K562 (cell line): ENCODE results near the gene UBE2D3. TPM values are rescaled to one million over a fixed set of nuclear protein-coding genes. Genes with fewer than 3 reads are reported as not detected.
A peak's percentile ranks its signal among the peaks of the same experiment; 100 is the strongest.

ENCODE experiments used
- BACH1 ChIP-seq: fragments of 200-800 bp; sonication (Bioruptor generic); IDR thresholded peaks from 2 replicates; pipeline ENCODE4 v1.6.1; 2016; ENCODE audit warnings: missing genetic modification characterization, missing compliant biosample characterization
- CBX5 ChIP-seq: IDR thresholded peaks from 2 replicates; pipeline ENCODE4 v1.6.1; 2014; ENCODE audit warnings: low read depth, borderline replicate concordance
- KDM4B ChIP-seq, 2 experiments: fragments of 450-650 bp in 1 of 2; sonication (generic) in 1 of 2; IDR thresholded peaks; 2 replicates each; pipeline ENCODE4 v1.6.1; 2016 to 2017; ENCODE audit warnings: borderline replicate concordance in 2 of 2, antibody characterized with exemption in 1 of 2, low read depth in 1 of 2, mild to moderate bottlenecking in 1 of 2
- KHSRP ChIP-seq: fragments of 450-650 bp; IDR thresholded peaks from 2 replicates; pipeline ENCODE4 v1.6.1; 2017
- NCOA6 ChIP-seq: fragments of 450-650 bp; IDR thresholded peaks from 2 replicates; pipeline ENCODE4 v1.6.1; 2017; ENCODE audit warnings: mild to moderate bottlenecking
- PCBP1 ChIP-seq: fragments of 200-400 bp; formaldehyde crosslinking; IDR thresholded peaks from 2 replicates; pipeline ENCODE4 v1.6.1; 2018; ENCODE audit warnings: mild to moderate bottlenecking, low read depth, low read length; ENCODE audit not compliant: poor library complexity, severe bottlenecking
- PHF21A ChIP-seq: fragments of 450-650 bp; IDR thresholded peaks from 2 replicates; pipeline ENCODE4 v1.6.1; 2017; ENCODE audit warnings: low read depth, borderline replicate concordance
- RCOR1 ChIP-seq, 2 experiments: IDR thresholded peaks; 2 replicates each; pipeline ENCODE4 v1.6.1; 2012; ENCODE audit warnings: low read depth in 2 of 2, low read length in 2 of 2, borderline replicate concordance in 1 of 2, improper control_type of control experiment in 1 of 2
- ZKSCAN1 ChIP-seq: fragments of 150-350 bp; IDR thresholded peaks from 2 replicates; pipeline ENCODE4 v1.6.1; 2016; ENCODE audit warnings: low read depth, low read length
- ZNF212 ChIP-seq: fragments of 450-650 bp; formaldehyde crosslinking; IDR thresholded peaks from 2 replicates; pipeline ENCODE4 v1.4.0; 2020; ENCODE audit warnings: mild to moderate bottlenecking
- ZSCAN32 ChIP-seq: fragments of 450-650 bp; formaldehyde crosslinking; IDR thresholded peaks from 2 replicates; pipeline ENCODE4 v1.4.0; 2020; ENCODE audit warnings: mild to moderate bottlenecking, moderate library complexity
- polyA plus RNA-seq, 8 experiments: library from polyadenylated mRNA; depleted of rRNA in 4 of 8; stranded (reverse) in 5 of 8; unstranded in 3 of 8; fragments of >200 nt; fragmentation: Nextera tagmentation in 2 of 8; fragmentation: Illumina TruSeq in 1 of 8; extraction: Ambion mirVana in 2 of 8; extraction: Trizol in 1 of 8; gene quantifications; 2 replicates each; pipeline versions ENCODE4 v1.2.1 to v1.2.3, GENCODE V29; 2011 to 2014; ENCODE audit warnings: inconsistent platforms in 1 of 8, missing spikeins in 1 of 8
- total RNA-seq, 7 experiments: library from RNA; depleted of rRNA in 6 of 7; stranded (reverse); fragments of >200 nt in 6 of 7; fragmentation: Illumina TruSeq in 2 of 7; extraction: Trizol in 2 of 7; gene quantifications; 2 replicates each; pipeline versions ENCODE4 v1.2.1 to v1.2.3, GENCODE V29; 2011 to 2021; ENCODE audit warnings: low replicate concordance in 1 of 7
- TF ChIP-seq, protein P1 (sequence below): fragments of 250-450 bp; sonication (Bioruptor Pico); IDR thresholded peaks from 2 replicates; pipeline ENCODE4 v1.5.0; 2021; ENCODE audit warnings: mild to moderate bottlenecking, moderate library complexity
- TF ChIP-seq, protein P2 (sequence below): fragments of 250-450 bp; sonication (Bioruptor Pico); IDR thresholded peaks from 2 replicates; pipeline ENCODE4 v1.5.1; 2021; ENCODE audit warnings: mild to moderate bottlenecking
- TF ChIP-seq, protein P3 (sequence below): fragments of 250-450 bp; sonication (Bioruptor Pico); IDR thresholded peaks from 2 replicates; pipeline ENCODE4 v1.5.0; 2021
- TF ChIP-seq, protein P4 (sequence below): sonication (generic); formaldehyde crosslinking; IDR thresholded peaks from 2 replicates; pipeline ENCODE4 v1.8.0; 2022; ENCODE audit warnings: mild to moderate bottlenecking, missing genetic modification reagents
- TF ChIP-seq, protein P5 (sequence below): fragments of 450-650 bp; IDR thresholded peaks from 2 replicates; pipeline ENCODE4 v1.6.1; 2016; ENCODE audit warnings: borderline replicate concordance
- TF ChIP-seq, protein P6 (sequence below), 2 experiments: IDR thresholded peaks; 2 replicates each; pipeline ENCODE4 v1.6.1; 2012; ENCODE audit warnings: improper control_type of control experiment in 2 of 2, low read depth in 2 of 2, low read length in 2 of 2, borderline replicate concordance in 1 of 2

Gene UBE2D3
- total and polyA plus RNA-seq, 9 of the 15 experiments (the other 6 are each of a cell fraction or from before 2014, with no cell fraction given): 191 to 618 (median 292) TPM

DNA sequence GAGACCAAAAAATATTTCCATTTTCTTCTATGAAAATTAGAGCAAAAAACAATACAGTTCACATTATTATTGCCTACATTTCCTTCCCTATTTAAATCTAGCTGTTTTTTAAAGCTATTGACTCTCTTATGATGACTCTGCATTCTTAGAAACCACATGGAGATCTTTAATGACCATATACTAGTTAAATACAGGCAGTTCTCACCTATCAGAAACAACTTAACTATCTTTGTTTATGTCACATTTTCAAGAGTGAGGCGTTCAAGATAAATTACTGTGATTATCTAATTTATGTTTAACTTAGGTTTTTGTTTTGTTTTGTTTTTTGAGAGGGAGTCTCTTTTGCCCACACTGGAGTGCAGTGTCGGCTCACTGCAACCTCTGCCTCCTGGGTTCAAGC is 44.4 kb upstream of the UBE2D3 start (continued):
- TF ChIP-seq, protein P1, sequence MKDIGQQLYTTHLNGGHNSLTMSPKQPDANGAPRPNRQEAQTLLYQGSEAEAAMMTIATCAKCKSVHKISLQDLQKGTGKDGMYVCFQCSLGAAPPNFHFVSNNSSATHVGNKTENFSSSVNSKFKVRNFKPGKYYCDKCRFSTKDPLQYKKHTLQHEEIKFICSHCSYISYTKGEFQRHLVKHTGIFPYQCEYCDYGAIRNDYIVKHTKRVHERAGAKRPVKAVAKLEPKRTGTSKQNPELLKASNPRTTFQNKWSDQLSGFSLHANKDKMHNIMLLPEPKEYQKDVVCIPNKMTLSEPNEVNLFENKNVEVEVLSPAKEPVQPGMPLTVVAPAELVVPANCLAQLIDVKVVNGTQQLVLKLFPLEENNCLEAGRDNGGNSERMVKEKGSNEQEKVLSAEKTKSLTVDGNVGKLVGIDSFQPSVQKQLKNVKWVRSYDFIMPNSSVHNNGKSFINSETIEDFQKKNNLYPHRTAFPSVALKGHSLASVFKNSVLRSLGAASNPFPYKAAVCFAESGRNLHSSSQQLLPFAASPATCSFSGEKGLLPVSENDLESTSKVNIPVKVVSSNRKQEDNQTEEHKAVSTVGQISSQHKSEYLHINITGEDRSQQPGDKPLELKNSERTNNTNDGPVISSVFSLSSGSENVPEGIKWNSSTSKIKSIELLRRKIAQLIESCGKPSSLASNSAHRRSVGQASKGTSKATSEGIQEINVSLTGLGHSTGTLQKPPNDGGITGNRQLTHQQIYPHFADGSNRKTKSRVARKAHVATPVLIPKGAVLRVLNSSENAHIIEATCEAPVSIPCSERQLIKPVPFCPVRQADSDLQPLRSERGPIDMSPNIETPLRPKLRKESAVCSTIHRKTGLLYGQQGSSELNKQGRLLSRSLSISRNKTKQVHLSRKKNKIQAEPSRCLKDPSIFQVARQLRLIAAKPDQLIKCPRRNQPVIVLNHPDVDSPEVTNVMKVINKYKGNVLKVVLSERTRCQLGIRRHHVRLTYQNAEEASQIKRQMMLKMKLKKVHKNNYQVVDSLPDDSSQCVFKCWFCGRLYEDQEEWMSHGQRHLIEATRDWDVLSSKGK (CRISPR knock-in tag): no peak
- TF ChIP-seq NCOA6 (no peak), BACH1 (peak; percentile 68; the same call in 1 of the 2 replicates), KHSRP (no peak), RCOR1 (IDR thresholded peaks at IDR 0.05; ENCODE audit: borderline replicate concordance in 1 of 2, low read depth in 2 of 2, low read length in 2 of 2) (no peak), PCBP1 (no peak), ZNF212 (CRISPR knock-in tag) (no peak), KDM4B (IDR thresholded peaks at IDR 0.05; ENCODE audit: borderline replicate concordance in 2 of 2, low read depth in 1 of 2) (no peak), CBX5 (no peak), PHF21A (no peak), ZKSCAN1 (no peak), ZSCAN32 (CRISPR knock-in tag) (no peak)
- TF ChIP-seq, protein P2, sequence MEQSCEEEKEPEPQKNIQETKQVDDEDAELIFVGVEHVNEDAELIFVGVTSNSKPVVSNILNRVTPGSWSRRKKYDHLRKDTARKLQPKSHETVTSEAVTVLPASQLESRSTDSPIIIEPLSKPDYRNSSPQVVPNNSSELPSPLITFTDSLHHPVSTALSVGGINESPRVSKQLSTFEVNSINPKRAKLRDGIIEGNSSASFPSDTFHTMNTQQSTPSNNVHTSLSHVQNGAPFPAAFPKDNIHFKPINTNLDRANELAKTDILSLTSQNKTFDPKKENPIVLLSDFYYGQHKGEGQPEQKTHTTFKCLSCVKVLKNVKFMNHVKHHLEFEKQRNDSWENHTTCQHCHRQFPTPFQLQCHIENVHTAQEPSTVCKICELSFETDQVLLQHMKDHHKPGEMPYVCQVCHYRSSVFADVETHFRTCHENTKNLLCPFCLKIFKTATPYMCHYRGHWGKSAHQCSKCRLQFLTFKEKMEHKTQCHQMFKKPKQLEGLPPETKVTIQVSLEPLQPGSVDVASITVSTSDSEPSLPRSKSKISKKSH (CRISPR knock-in tag): no peak
- TF ChIP-seq, protein P3, sequence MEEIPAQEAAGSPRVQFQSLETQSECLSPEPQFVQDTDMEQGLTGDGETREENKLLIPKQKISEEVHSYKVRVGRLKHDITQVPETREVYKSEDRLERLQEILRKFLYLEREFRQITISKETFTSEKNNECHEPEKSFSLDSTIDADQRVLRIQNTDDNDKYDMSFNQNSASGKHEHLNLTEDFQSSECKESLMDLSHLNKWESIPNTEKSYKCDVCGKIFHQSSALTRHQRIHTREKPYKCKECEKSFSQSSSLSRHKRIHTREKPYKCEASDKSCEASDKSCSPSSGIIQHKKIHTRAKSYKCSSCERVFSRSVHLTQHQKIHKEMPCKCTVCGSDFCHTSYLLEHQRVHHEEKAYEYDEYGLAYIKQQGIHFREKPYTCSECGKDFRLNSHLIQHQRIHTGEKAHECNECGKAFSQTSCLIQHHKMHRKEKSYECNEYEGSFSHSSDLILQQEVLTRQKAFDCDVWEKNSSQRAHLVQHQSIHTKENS (CRISPR knock-in tag): no peak
- TF ChIP-seq, protein P4, sequence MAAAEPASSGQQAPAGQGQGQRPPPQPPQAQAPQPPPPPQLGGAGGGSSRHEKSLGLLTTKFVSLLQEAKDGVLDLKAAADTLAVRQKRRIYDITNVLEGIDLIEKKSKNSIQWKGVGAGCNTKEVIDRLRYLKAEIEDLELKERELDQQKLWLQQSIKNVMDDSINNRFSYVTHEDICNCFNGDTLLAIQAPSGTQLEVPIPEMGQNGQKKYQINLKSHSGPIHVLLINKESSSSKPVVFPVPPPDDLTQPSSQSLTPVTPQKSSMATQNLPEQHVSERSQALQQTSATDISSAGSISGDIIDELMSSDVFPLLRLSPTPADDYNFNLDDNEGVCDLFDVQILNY (CRISPR knock-in tag): no peak
- TF ChIP-seq, protein P5, sequence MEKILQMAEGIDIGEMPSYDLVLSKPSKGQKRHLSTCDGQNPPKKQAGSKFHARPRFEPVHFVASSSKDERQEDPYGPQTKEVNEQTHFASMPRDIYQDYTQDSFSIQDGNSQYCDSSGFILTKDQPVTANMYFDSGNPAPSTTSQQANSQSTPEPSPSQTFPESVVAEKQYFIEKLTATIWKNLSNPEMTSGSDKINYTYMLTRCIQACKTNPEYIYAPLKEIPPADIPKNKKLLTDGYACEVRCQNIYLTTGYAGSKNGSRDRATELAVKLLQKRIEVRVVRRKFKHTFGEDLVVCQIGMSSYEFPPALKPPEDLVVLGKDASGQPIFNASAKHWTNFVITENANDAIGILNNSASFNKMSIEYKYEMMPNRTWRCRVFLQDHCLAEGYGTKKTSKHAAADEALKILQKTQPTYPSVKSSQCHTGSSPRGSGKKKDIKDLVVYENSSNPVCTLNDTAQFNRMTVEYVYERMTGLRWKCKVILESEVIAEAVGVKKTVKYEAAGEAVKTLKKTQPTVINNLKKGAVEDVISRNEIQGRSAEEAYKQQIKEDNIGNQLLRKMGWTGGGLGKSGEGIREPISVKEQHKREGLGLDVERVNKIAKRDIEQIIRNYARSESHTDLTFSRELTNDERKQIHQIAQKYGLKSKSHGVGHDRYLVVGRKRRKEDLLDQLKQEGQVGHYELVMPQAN: peak; percentile 28; the same call in 1 of the 2 replicates
- TF ChIP-seq, protein P6, sequence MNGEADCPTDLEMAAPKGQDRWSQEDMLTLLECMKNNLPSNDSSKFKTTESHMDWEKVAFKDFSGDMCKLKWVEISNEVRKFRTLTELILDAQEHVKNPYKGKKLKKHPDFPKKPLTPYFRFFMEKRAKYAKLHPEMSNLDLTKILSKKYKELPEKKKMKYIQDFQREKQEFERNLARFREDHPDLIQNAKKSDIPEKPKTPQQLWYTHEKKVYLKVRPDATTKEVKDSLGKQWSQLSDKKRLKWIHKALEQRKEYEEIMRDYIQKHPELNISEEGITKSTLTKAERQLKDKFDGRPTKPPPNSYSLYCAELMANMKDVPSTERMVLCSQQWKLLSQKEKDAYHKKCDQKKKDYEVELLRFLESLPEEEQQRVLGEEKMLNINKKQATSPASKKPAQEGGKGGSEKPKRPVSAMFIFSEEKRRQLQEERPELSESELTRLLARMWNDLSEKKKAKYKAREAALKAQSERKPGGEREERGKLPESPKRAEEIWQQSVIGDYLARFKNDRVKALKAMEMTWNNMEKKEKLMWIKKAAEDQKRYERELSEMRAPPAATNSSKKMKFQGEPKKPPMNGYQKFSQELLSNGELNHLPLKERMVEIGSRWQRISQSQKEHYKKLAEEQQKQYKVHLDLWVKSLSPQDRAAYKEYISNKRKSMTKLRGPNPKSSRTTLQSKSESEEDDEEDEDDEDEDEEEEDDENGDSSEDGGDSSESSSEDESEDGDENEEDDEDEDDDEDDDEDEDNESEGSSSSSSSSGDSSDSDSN (IDR thresholded peaks at IDR 0.05; ENCODE audit: borderline replicate concordance in 1 of 2, low read depth in 2 of 2, low read length in 2 of 2): no peak
